Measurements from ENCODE around the gene HTRA2. TPM values are rescaled to one million over a fixed set of nuclear protein-coding genes. Genes with fewer than 3 reads are reported as not detected.

The HTRA2 gene
- total RNA-seq, 1 donor from 2014 or later: 41.9 TPM

DNA sequence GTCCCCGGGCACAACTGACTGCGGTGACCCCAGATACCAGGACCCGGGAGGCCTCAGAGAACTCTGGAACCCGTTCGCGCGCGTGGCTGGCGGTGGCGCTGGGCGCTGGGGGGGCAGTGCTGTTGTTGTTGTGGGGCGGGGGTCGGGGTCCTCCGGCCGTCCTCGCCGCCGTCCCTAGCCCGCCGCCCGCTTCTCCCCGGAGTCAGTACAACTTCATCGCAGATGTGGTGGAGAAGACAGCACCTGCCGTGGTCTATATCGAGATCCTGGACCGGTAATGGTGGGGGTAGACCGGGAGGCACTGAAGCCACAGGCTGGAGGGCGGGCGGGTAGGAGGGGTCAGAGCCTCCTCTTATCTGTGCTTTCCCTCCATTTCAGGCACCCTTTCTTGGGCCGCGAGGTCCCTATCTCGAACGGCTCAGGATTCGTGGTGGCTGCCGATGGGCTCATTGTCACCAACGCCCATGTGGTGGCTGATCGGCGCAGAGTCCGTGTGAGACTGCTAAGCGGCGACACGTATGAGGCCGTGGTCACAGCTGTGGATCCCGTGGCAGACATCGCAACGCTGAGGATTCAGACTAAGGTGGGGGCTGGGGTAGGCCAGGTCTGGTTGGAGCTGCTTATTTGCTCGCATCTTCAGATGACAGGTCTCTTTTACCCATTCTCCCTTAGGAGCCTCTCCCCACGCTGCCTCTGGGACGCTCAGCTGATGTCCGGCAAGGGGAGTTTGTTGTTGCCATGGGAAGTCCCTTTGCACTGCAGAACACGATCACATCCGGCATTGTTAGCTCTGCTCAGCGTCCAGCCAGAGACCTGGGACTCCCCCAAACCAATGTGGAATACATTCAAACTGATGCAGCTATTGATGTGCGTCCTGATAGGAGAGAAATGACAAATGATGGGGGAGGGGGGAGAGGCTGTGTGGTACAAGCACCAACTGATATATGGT is 780 bp downstream of the HTRA2 start:
- H3K27me3 Mint-ChIP-seq: no peaks in the 10 kb centered on the region
- peaks cover 14% of the 10 kb centered on the region for H3K36me3 Mint-ChIP-seq (ENCODE audit: insufficient read depth)
- peak overlapping the region; percentile 52 for H3K27ac Mint-ChIP-seq
- TF ChIP-seq, protein P1, sequence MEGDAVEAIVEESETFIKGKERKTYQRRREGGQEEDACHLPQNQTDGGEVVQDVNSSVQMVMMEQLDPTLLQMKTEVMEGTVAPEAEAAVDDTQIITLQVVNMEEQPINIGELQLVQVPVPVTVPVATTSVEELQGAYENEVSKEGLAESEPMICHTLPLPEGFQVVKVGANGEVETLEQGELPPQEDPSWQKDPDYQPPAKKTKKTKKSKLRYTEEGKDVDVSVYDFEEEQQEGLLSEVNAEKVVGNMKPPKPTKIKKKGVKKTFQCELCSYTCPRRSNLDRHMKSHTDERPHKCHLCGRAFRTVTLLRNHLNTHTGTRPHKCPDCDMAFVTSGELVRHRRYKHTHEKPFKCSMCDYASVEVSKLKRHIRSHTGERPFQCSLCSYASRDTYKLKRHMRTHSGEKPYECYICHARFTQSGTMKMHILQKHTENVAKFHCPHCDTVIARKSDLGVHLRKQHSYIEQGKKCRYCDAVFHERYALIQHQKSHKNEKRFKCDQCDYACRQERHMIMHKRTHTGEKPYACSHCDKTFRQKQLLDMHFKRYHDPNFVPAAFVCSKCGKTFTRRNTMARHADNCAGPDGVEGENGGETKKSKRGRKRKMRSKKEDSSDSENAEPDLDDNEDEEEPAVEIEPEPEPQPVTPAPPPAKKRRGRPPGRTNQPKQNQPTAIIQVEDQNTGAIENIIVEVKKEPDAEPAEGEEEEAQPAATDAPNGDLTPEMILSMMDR (IDR thresholded peaks at IDR 0.05; ENCODE audit: unreplicated experiment): no peak
- H3K4me1 Mint-ChIP-seq (ENCODE audit: low read depth): peaks cover 17% of the 10 kb centered on the region
- H3K4me3 Mint-ChIP-seq (ENCODE audit: low read depth): peak overlapping the region; percentile 98
- no peaks in the 10 kb centered on the region for H3K9me3 Mint-ChIP-seq (ENCODE audit: low read depth)
- DNase-seq (ENCODE audit: low spot score, unreplicated experiment): no peak

DNA sequence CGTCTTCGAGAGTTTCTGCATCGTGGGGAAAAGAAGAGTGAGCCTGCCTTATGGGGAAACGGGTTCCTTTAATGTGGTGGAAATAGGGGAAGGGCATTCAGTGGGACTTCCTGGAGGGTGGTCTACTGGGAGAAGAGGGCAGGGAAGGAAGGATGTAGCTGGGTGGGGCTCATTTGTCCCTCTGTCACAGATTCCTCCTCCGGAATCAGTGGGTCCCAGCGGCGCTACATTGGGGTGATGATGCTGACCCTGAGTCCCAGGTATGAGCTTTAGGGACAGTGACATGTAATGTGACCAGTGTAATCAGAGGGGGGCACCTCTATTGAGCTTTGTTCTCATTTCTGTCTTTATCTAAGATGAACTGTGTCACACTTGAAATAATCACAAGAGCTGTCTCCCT is 1.9 kb downstream of the HTRA2 start:
- Mint-ChIP-seq H3K27me3 (no peaks in the 10 kb centered on the region), H3K9me3 (ENCODE audit: low read depth) (no peaks in the 10 kb centered on the region), H3K4me1 (ENCODE audit: low read depth) (peaks cover 17% of the 10 kb centered on the region), H3K36me3 (ENCODE audit: insufficient read depth) (peaks cover 6% of the 10 kb centered on the region), H3K4me3 (ENCODE audit: low read depth) (peak overlapping the region; percentile 98), H3K27ac (no peak overlapping the region)
- TF ChIP-seq, protein P1 (IDR thresholded peaks at IDR 0.05; ENCODE audit: unreplicated experiment): no peak
- DNase-seq (ENCODE audit: low spot score, unreplicated experiment): no peak

DNA sequence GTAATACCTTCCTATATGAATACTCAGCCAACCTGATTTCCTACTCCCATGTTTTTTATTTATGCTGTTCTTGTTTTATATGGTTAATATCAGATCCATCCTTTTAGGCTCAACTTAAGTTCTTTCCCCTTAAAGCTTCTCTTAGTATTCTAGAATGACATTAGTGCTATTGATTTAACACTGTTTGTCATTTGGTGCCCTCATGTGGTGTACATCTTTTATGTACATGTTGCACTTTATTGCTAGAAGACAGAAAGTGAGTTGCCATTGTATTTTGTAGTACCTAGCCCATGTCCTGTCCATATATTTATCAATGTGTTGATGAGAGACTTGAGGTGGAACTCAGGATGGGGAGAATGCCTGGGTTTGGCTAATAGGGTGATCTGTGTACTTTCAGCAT is 2.5 kb downstream of the HTRA2 start:
- no peak for DNase-seq (ENCODE audit: low spot score, unreplicated experiment)
- TF ChIP-seq, protein P1 (IDR thresholded peaks at IDR 0.05; ENCODE audit: unreplicated experiment): peak; percentile 14
- Mint-ChIP-seq H3K4me1 (ENCODE audit: low read depth) (peaks cover 17% of the 10 kb centered on the region), H3K36me3 (ENCODE audit: insufficient read depth) (peaks cover 3% of the 10 kb centered on the region), H3K27ac (no peak overlapping the region), H3K27me3 (no peaks in the 10 kb centered on the region), H3K4me3 (ENCODE audit: low read depth) (no peak overlapping the region), H3K9me3 (ENCODE audit: low read depth) (no peaks in the 10 kb centered on the region)

DNA sequence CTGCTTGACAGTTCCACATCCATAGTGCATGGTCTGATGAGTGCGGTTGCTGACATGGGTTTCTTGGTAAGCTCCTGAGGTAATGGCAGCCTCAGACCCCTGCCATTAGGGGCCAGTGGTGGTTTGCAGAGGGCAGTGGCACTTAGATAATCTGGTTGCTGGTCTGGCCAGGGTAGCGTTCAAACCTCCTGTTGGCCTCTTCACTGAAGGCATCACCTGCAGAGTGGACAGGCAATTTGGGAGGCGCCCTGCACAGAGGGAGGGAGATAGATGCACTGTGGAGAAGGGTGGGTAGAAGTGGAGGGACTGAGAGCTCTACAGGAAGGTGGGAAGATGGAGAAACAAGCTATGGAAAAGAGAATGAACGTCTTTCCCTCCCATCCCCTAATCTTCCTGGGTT is 3.7 kb downstream of the HTRA2 start:
- TF ChIP-seq, protein P1 (IDR thresholded peaks at IDR 0.05; ENCODE audit: unreplicated experiment): no peak
- H3K36me3 Mint-ChIP-seq (ENCODE audit: insufficient read depth): peaks cover 3% of the 10 kb centered on the region

DNA sequence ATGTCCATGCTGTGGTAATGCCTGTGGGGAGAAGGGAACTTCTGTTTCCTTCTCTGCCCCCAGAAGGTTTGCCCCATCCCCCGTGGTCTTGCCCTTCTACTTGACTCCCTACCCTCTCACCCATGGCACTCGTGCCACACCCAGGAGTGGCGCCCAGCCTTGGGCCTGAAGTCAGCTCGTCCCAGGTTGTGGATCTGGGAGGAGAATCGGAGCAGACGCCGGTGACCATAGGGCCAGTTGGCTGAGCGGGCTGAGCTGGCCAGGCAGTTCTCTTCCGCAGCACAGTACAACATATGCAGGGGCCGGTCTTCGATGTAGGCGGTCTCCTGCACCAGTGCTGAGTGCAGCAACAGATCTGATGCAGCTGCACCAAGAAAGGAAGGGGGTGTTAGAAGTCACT is 4.7 kb downstream of the HTRA2 start:
- DNase-seq (ENCODE audit: low spot score, unreplicated experiment): no peak
- TF ChIP-seq, protein P1 (IDR thresholded peaks at IDR 0.05; ENCODE audit: unreplicated experiment): no peak
- H3K27me3 Mint-ChIP-seq: no peaks in the 10 kb centered on the region
- H3K4me1 Mint-ChIP-seq (ENCODE audit: low read depth): peaks cover 7% of the 10 kb centered on the region
- H3K27ac Mint-ChIP-seq: no peak overlapping the region
- peaks cover 3% of the 10 kb centered on the region for H3K36me3 Mint-ChIP-seq (ENCODE audit: insufficient read depth)
- H3K4me3 Mint-ChIP-seq (ENCODE audit: low read depth): no peak overlapping the region
- no peaks in the 10 kb centered on the region for H3K9me3 Mint-ChIP-seq (ENCODE audit: low read depth)

More for the DNA sequence above, 3.7 kb downstream of the HTRA2 start:
- Mint-ChIP-seq H3K27me3 (no peaks in the 10 kb centered on the region), H3K27ac (peak overlapping the region; percentile 33), H3K4me1 (ENCODE audit: low read depth) (peaks cover 13% of the 10 kb centered on the region), H3K4me3 (ENCODE audit: low read depth) (no peak overlapping the region), H3K9me3 (ENCODE audit: low read depth) (no peaks in the 10 kb centered on the region)
- DNase-seq (ENCODE audit: low spot score, unreplicated experiment): no peak
